Neural progenitor cell (in vitro differentiated cells): ENCODE data around the gene TEX2.

Experiments used
- EZH2 ChIP-seq: fragments of 200-600 bp; sonication (generic); IDR thresholded peaks from 2 replicates; pipeline ENCODE4 v1.6.1; 2017; ENCODE audit warnings: antibody characterized with exemption, mild to moderate bottlenecking, moderate library complexity
- TF ChIP-seq, protein P1 (sequence below): fragments of 200-600 bp; sonication (generic); IDR thresholded peaks from 2 replicates; pipeline ENCODE4 v1.5.1; 2017; ENCODE audit warnings: antibody characterized with exemption, mild to moderate bottlenecking

DNA sequence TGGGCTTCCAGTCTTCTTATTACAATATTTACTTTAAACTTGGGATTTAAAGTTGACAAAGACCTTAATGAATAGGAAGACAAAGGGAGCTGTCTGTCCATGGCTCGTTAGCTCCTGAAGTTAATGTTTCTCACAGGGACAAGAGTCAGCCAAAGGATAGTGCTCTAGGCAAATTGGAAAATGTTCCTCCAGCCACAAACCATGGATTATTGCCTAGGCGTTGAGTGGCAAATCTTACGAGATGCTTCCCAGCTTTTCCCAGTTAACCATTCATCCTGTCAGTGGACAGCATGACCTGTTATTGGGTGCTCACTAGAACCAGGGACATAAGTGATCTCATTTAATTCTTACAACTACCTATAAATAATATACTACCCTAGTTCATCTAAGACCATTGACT, 3.6 kb downstream of the TEX2 start:
- TF ChIP-seq, protein P1, sequence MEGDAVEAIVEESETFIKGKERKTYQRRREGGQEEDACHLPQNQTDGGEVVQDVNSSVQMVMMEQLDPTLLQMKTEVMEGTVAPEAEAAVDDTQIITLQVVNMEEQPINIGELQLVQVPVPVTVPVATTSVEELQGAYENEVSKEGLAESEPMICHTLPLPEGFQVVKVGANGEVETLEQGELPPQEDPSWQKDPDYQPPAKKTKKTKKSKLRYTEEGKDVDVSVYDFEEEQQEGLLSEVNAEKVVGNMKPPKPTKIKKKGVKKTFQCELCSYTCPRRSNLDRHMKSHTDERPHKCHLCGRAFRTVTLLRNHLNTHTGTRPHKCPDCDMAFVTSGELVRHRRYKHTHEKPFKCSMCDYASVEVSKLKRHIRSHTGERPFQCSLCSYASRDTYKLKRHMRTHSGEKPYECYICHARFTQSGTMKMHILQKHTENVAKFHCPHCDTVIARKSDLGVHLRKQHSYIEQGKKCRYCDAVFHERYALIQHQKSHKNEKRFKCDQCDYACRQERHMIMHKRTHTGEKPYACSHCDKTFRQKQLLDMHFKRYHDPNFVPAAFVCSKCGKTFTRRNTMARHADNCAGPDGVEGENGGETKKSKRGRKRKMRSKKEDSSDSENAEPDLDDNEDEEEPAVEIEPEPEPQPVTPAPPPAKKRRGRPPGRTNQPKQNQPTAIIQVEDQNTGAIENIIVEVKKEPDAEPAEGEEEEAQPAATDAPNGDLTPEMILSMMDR = no peak
- no peak for TF ChIP-seq EZH2
